ENCODE measurements around the gene OR2A2.

GRCh38 chr7:144118341-144118740, 9.0 kb downstream of the OR2A2 start:
- no peak for TF ChIP-seq EP300 (IDR thresholded peaks at IDR 0.05)
- TF ChIP-seq, protein P1, sequence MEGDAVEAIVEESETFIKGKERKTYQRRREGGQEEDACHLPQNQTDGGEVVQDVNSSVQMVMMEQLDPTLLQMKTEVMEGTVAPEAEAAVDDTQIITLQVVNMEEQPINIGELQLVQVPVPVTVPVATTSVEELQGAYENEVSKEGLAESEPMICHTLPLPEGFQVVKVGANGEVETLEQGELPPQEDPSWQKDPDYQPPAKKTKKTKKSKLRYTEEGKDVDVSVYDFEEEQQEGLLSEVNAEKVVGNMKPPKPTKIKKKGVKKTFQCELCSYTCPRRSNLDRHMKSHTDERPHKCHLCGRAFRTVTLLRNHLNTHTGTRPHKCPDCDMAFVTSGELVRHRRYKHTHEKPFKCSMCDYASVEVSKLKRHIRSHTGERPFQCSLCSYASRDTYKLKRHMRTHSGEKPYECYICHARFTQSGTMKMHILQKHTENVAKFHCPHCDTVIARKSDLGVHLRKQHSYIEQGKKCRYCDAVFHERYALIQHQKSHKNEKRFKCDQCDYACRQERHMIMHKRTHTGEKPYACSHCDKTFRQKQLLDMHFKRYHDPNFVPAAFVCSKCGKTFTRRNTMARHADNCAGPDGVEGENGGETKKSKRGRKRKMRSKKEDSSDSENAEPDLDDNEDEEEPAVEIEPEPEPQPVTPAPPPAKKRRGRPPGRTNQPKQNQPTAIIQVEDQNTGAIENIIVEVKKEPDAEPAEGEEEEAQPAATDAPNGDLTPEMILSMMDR (IDR thresholded peaks at IDR 0.05) = no peak
- TF ChIP-seq POLR2A (IDR thresholded peaks at IDR 0.05) = no peak

All from gastroesophageal sphincter (tissue), 3 donors.